Stimulated activated naive CD8-positive, alpha-beta T cell treated with anti-CD3 and anti-CD28 coated beads, Interleukin-15, Interleukin-2, amounts not matched to agents 100 U/mL and 50 U/mL, for 24 hours (primary cell): ENCODE results near the gene SUSD6.

Experiments used
- ATAC-seq: fragments of 150-1000 bp; cut with Tn5 transposase; one replicate; pipeline ENCODE4 v1.10.0; 2021
- DNase-seq: peaks from one replicate; pipeline ENCODE4 v3.0.0; 2021

The SUSD6 gene

GRCh38 chr14:69695322-69696203 lies 84.2 kb downstream of the SUSD6 start:
- DNase-seq, result no peak
- no peak for ATAC-seq

GRCh38 chr14:69696204-69696527 lies 84.8 kb downstream of the SUSD6 start:
- no peak for DNase-seq
- no peak for ATAC-seq

- peak; percentile 64 for ATAC-seq
- no peak for DNase-seq
Measured at GRCh38 chr14:69696633-69697557, 85.5 kb downstream of the SUSD6 start.

- ATAC-seq (no peak), DNase-seq (no peak)
Measured at GRCh38 chr14:69698572-69698971, 87.2 kb downstream of the SUSD6 start.

GRCh38 chr14:69699243-69699642 lies 87.8 kb downstream of the SUSD6 start:
- DNase-seq (peak; percentile 35), ATAC-seq (peak; percentile 41)

- DNase-seq (no peak), ATAC-seq (no peak)
Measured at GRCh38 chr14:69699748-69700303, 88.4 kb downstream of the SUSD6 start.

GRCh38 chr14:69700575-69700974 lies 89.2 kb downstream of the SUSD6 start:
- ATAC-seq (no peak), DNase-seq (no peak)

GRCh38 chr14:69701291-69701690 lies 89.9 kb downstream of the SUSD6 start:
- DNase-seq (no peak), ATAC-seq (no peak)

- no peak for DNase-seq
- peak; percentile 30 for ATAC-seq
Measured at GRCh38 chr14:69701857-69702256, 90.5 kb downstream of the SUSD6 start.

GRCh38 chr14:69703047-69704039 lies 91.9 kb downstream of the SUSD6 start:
- ATAC-seq (no peak), DNase-seq (no peak)

GRCh38 chr14:69704319-69704718 lies 92.9 kb downstream of the SUSD6 start:
- ATAC-seq, result no peak

GRCh38 chr14:69705706-69706105 lies 94.3 kb downstream of the SUSD6 start:
- ATAC-seq (no peak), DNase-seq (no peak)

More at GRCh38 chr14:69704319-69704718, 92.9 kb downstream of the SUSD6 start:
- no peak for DNase-seq

GRCh38 chr14:69708049-69708448 lies 96.7 kb downstream of the SUSD6 start:
- ATAC-seq (no peak), DNase-seq (no peak)

GRCh38 chr14:69708586-69709560 lies 97.5 kb downstream of the SUSD6 start:
- DNase-seq (no peak), ATAC-seq (peak; percentile 70)

- DNase-seq (no peak), ATAC-seq (no peak)
Measured at GRCh38 chr14:69710378-69710777, 99.0 kb downstream of the SUSD6 start.

- DNase-seq (no peak), ATAC-seq (no peak)
Measured at GRCh38 chr14:69711065-69711464, 99.7 kb downstream of the SUSD6 start.

GRCh38 chr14:69711477-69711876 lies 100.1 kb downstream of the SUSD6 start:
- DNase-seq (no peak), ATAC-seq (no peak)

- ATAC-seq (no peak), DNase-seq (no peak)
Measured at GRCh38 chr14:69711881-69712560, 100.6 kb downstream of the SUSD6 start.

- ATAC-seq (no peak), DNase-seq (no peak)
Measured at GRCh38 chr14:69712599-69713088, 101.2 kb downstream of the SUSD6 start.
